Middle frontal gyrus (tissue), 1 donor: ENCODE measurements around the gene MLLT1.

Source experiments
- DNase-seq: peaks from one replicate; pipeline ENCODE4 v3.0.0-alpha.2; 2015; ENCODE audit warnings: low spot score; ENCODE audit errors: extremely low spot score

Gene MLLT1

DNA sequence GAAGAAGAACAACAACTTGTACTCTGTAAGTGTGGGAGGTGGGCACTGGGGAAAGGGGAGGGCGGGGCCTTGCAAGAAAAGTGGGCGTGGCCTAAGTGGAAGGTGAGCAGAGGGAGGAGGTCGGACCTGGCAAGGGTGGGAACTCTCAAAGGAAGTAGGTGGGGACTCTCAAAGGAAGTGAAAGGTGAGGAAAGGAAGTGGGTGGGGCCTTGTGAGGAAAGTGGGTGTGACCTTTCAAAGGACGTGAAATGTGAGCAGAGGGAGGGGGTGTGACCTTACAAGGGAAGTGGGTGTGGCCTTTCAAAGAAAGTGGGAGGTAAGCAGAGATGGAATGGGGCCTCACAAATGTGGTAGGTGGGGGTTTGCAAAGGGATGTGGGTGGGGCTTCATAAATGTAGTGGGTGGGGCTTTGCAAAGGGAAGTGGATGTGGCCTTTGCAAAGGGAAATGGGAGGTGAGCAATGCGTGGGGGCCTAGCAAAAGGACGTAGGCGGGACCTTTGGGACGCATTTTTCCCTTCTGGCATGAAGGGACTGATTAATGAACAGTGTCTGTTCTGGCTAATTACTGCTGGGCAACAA lies 118.4 kb downstream of the MLLT1 start:
- no peak for DNase-seq
